ENCODE data around the gene RANBP10. TPM values are rescaled to one million over a fixed set of nuclear protein-coding genes. Genes with fewer than 3 reads are reported as not detected.

The RANBP10 gene
- polyA plus RNA-seq, 3 donors, result 7.9 to 8.8 (median 8.3) TPM

DNA sequence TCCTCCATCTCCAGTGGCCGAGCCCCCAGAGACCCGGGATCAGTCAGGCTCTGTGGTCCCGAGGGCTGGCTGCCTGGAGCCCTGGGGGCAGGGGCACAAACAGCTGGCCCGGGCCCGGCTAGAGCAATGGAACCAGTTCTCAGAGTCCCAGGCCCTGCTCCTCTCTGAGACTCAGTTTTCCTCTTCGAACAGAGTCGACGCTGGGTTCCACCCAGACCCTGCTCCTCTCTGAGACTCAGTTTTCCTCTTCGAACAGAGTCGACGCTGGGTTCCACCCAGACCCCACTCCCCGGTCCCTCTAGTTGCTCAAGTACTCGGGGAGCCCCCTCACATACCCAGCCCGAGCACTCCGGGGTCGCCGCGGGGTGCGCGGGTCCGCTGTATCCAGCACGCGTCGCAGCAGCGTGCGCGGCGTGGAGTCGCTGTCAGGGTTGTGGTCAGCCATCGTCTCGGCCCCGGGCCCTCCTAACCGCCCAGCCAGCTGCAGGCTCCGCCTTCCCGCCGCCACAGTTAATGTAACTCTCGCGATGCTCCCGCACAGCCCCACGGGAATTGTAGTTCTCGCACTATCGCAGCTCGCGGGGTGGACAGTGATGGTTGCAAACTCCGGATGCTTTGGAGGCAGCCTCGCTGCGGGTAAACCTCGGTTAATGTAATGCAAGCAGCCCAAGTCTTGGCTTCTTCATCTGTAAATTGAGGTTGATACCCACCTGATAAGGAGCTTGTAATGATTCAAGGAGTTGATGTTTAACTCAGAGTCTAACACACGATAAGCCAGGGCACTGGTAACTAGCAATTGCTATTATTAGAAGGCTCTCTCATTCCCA is 27.3 kb upstream of the RANBP10 start:
- 0 to 1% (median 1%) methylated on average over 49 of the region's 49 CpGs for WGBS, 3 donors
- H3K27ac ChIP-seq (ENCODE audit: low read depth, low read length), result no peak overlapping the region

DNA sequence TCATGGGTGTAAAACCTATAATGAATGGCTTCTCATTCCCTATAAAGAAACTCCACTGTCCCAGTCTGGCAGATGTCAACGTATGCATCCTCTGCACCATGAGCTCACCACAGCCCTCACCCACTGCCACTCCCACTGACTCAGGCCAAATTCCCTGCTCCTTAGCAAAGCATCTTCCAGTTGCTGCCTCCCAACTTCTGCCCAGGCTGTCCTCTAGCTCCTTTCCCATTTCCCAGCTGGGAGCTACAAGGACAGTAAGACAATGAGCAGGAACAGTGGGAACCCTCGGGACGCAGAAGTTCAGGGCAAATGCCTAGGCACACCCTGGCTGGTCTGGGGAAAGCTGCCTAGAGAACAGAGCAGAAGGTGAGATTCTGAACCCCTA is 26.7 kb upstream of the RANBP10 start:
- WGBS, 3 donors, result 0 to 3% (median 2%) methylated on average over 3 of the region's 3 CpGs
- H3K27ac ChIP-seq (ENCODE audit: low read depth, low read length), result no peak overlapping the region

GRCh38 chr16:67828651-67829050 is 22.3 kb upstream of the RANBP10 start:
- 93 to 94% (median 93%) methylated on average over 4 of the region's 4 CpGs for WGBS, 3 donors
- H3K27ac ChIP-seq (ENCODE audit: low read depth, low read length), result no peak overlapping the region

- WGBS, 3 donors, result 89 to 95% (median 93%) methylated on average over 14 of the region's 14 CpGs
- no peak overlapping the region for H3K27ac ChIP-seq (ENCODE audit: low read depth, low read length)
Measured at GRCh38 chr16:67825906-67826305, 19.5 kb upstream of the RANBP10 start.

DNA sequence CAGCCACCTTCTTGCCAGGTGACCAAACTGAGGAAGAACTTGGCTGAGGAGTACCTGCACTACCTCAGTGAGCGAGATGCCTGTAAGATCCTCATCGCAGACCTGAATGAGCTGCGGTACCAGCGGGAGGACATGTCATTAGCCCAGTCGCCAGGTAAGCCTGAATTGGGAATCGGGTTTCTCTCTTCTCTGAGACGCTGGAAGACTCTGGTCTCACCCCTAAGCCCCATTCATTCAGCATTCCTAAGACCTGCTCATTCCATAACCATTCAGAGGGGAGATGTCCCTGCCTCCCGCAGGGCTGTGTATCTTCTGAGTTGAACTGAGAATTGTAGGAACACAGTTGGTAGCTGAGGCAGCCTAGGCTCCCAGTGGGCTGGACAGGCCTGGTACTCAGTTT is 18.8 kb upstream of the RANBP10 start:
- no peak overlapping the region for H3K27ac ChIP-seq (ENCODE audit: low read depth, low read length)
- WGBS, 3 donors, result 86 to 92% (median 90%) methylated on average over 8 of the region's 8 CpGs

- no peak overlapping the region for H3K27ac ChIP-seq (ENCODE audit: low read depth, low read length)
- 80 to 93% (median 87%) methylated on average over 2 of the region's 2 CpGs for WGBS, 3 donors
Measured at GRCh38 chr16:67822511-67822910, 16.2 kb upstream of the RANBP10 start.

DNA sequence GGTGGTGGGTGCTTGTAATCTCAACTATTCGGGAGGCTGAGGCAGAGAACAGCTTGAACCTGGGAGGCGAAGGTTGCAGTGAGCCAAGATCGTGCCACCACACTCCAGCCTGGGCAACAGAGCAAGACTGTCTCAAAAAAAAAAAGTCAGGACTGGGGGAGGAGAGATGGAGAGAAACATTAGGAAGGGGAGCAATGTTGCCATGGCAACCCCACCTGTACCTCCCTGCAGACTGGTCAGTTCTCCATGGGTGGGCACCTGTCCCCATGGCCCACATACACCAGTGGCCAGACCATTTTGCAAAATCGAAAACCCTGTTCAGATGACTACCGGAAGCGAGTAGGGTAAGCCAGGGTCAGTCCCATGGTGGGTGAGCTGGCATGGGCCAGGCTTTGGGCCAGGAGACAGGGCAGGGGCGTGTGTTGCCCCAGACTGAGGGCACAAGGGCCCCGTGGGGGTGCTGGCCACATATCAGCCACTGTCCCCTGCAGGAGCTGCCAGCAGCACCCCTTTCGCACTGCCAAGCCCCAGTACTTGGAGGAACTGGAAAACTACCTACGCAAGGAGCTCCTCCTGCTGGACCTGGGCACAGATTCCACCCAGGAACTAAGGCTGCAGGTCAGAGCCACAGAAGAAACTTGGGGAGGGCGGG is 14.4 kb upstream of the RANBP10 start:
- no peak overlapping the region for H3K27ac ChIP-seq (ENCODE audit: low read depth, low read length)
- WGBS, 3 donors, result 87 to 94% (median 94%) methylated on average over 11 of the region's 11 CpGs

- 86 to 93% (median 89%) methylated on average over 8 of the region's 8 CpGs for WGBS, 3 donors
- no peak overlapping the region for H3K27ac ChIP-seq (ENCODE audit: low read depth, low read length)
Measured at GRCh38 chr16:67814567-67814966, 8.2 kb upstream of the RANBP10 start.

GRCh38 chr16:67811899-67812298 is 5.5 kb upstream of the RANBP10 start:
- no peak overlapping the region for H3K27ac ChIP-seq (ENCODE audit: low read depth, low read length)
- WGBS, 3 donors, result 93 to 100% (median 98%) methylated on average over 1 of the region's 1 CpG

- no peak overlapping the region for H3K27ac ChIP-seq (ENCODE audit: low read depth, low read length)
- WGBS, 3 donors, result 23 to 34% (median 30%) methylated on average over 24 of the region's 24 CpGs
Measured at GRCh38 chr16:67807148-67807682, 855 bp upstream of the RANBP10 start.

DNA sequence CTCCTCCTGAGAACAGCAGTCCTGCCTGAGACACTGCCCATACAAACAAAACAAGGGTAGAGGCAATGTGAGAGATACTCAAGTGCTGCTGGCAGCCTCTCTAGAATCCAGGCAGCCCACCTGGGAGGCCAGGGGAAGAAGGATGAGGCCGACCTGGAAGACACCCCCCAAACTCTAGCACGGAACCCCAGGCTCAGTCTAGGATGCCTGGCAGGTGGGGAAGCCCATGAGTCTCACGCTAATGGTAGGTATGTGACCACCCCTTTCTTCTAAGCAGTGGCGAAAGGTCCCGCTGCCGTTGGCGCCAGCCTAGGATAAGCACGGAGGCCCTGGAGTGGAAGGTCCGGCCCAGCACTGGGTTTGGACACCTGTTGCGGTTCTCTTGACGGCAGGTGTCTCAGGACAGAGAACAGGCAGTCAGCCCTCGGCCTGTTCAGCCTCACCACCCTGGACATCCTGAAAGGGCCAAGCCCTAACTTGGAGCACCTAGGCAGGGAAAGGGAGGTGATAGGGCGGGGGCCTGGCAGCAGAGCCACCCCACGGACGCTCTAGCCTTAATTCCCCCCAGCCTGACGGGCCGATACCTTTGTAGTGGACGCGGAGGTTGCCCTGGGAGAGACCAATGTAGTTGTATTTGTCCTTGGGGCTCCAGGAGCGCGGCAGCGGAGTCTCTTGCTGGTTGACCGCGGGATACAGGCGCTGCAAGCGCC is 487 bp downstream of the RANBP10 start:
- 0 to 1% (median 1%) methylated on average over 26 of the region's 26 CpGs for WGBS, 3 donors
- no peak overlapping the region for H3K27ac ChIP-seq (ENCODE audit: low read depth, low read length)

DNA sequence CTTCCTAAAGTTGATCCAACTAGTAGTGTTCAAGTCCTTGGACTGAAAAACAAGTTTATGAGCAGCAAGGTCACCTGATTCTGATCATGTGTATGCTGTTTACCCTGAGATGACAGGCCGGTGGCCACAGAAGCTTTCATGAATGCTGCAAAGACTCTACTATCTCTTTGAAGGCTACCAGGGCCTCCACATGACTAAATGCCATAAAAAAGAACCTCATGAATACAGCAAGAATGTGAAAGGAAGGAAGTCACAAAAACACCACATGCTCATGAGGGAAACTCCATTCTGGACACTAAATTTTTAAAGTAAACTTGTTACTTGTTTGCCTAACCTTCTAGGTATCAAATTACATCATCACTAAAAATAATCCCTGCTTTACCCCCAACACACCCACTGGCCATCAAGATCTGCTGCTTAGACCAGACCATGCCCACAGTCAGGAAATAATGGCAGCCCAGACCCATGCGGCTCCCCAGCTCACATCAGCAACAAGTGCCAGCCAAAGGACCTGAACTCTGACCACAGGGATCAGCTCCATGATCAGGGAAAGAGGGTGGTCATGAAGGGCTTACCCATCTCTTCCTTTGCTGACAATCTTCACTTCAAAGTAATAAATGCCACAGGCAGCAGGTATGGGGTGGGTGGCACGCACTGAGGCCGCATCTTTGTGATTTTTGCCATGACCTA is 1.4 kb downstream of the RANBP10 start:
- 62 to 86% (median 85%) methylated on average over 4 of the region's 4 CpGs for WGBS, 3 donors
- no peak overlapping the region for H3K27ac ChIP-seq (ENCODE audit: low read depth, low read length)

DNA sequence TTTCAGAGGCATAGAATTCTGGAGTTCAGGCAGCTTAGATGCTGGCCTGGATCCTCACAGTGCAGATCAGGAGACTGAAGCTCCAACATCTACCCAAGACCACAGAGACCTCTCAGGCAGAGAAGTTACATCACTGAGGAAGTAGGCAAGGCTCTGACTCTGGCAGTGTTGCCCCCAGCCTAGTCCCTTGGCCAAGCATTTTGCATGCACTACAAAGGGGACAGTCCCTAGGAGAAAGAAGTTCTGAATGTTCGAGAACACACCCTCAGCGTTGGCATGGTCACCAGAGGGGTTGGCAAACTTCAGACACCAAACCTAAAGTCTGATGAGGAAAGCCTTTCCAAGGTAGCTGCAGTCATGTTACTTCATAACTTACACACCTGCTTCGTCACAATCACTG is 2.5 kb downstream of the RANBP10 start:
- 66 to 94% (median 74%) methylated on average over 3 of the region's 3 CpGs for WGBS, 3 donors
- no peak overlapping the region for H3K27ac ChIP-seq (ENCODE audit: low read depth, low read length)

DNA sequence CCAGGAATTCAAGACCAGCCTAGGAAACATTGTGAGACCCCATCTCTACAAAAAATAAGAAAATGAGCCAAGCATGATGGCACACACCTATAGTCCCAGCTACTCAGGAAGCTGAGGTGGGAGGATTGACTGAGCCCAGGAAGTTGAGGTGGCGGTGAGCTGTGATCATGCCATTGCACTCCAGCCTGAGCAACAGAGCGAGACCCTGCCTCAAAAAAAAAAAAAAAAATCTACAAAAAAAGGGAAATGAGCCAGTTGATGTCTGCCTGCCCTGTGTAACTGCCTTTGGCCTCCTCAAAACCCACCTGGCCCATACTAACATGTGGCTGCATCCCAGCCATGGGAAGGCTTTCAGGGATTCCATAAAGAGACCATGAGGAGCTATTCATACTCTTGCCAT is 4.5 kb downstream of the RANBP10 start:
- WGBS, 3 donors, result 73 to 84% (median 81%) methylated on average over 2 of the region's 2 CpGs
- H3K27ac ChIP-seq (ENCODE audit: low read depth, low read length), result no peak overlapping the region

DNA sequence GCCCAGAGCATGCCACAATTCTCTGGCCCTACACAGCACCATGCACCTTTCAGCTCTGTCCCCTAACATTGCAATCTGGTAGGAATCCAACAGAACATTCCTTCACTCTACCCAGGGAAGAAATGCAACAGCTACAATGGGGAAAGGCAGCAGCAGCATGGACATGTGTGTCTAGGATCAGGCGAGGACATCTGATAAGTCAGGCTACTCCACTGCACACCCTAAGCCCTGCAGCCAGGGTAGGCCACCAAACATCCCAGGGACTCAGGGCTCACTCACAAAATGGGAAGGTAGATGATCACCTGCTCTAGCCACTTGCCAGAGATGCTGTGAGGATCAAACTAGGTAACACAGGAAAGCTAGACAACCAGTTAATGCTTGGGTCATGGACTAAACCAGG is 5.1 kb downstream of the RANBP10 start:
- WGBS, 3 donors, result 70 to 100% (median 95%) methylated on average over 1 of the region's 1 CpG

GRCh38 chr16:67800338-67800926 is 5.9 kb downstream of the RANBP10 start:
- WGBS, 3 donors, result 72 to 83% (median 75%) methylated on average over 7 of the region's 7 CpGs
- no peak overlapping the region for H3K27ac ChIP-seq (ENCODE audit: low read depth, low read length)

More for the DNA sequence above, 5.1 kb downstream of the RANBP10 start:
- no peak overlapping the region for H3K27ac ChIP-seq (ENCODE audit: low read depth, low read length)

- H3K27ac ChIP-seq (ENCODE audit: low read depth, low read length), result no peak overlapping the region
- WGBS, 3 donors, result 95 to 99% (median 98%) methylated on average over 5 of the region's 5 CpGs
Measured at GRCh38 chr16:67796099-67796718, 10.2 kb downstream of the RANBP10 start.

DNA sequence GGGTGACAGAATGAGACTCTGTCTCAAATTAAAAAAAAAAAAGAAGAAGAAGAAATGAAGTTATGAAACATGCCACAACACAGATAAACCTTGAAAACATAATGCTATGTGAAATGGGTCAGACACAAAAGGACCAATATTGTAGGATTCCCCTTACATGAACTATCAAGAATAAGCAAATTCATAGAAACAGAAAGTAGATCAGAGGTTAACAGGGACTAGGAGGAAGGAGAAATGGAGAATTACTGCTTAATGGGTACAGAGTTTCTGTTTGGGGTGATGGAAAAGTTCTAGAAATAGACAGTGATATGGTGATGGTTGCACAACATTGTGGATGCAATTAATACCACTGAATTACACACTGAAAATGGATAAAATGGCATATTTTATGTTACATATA is 16.3 kb downstream of the RANBP10 start:
- no peak overlapping the region for H3K27ac ChIP-seq (ENCODE audit: low read depth, low read length)

All from adipose tissue (tissue), 3 donors.